Measurements from ENCODE around the gene ARID5A.

Gene ARID5A

GRCh38 chr2:96520231-96520630 is 16.3 kb upstream of the ARID5A start:
- no peak overlapping the region for H3K27ac ChIP-seq (ENCODE audit: insufficient read depth, low read length, poor library complexity, severe bottlenecking)
- DNase-seq, result no peak
- no peak overlapping the region for H3K4me3 ChIP-seq (ENCODE audit: insufficient read depth, low read depth, low read length, poor library complexity, severe bottlenecking)
- no peaks in the 10 kb centered on the region for H3K36me3 ChIP-seq (ENCODE audit: control insufficient read depth, insufficient read depth, low read length)
- H3K27me3 ChIP-seq (replicated peaks; ENCODE audit: control insufficient read depth, insufficient read depth, low read length, poor library complexity, severe bottlenecking), result no peaks in the 10 kb centered on the region
- H3K9me3 ChIP-seq (ENCODE audit: control insufficient read depth, low read length), result no peaks in the 10 kb centered on the region
- H3K4me1 ChIP-seq (ENCODE audit: control insufficient read depth, insufficient read depth, low read length, poor library complexity, severe bottlenecking), result peaks cover 16% of the 10 kb centered on the region

DNA sequence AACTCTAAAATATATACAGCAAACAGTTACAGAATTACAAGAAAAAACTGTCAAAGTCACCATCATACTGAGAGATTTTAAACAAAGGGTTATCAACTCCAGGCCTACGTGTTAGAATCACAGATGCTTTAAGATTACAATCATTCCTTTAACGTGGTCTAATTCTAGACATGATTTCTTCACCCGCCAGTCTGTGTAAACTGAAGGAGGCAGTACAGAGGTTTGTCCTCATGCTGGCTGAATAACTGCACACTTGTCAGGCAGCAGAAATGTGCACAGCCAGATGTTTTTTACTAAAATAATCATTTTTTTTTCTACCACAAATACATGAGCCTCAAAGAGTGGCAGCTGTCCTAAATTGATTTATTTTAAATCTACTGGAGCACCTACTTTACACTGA is 15.9 kb upstream of the ARID5A start:
- Histone ChIP-seq H3K4me1 (ENCODE audit: control insufficient read depth, insufficient read depth, low read length, poor library complexity, severe bottlenecking) (peaks cover 16% of the 10 kb centered on the region), H3K27me3 (replicated peaks; ENCODE audit: control insufficient read depth, insufficient read depth, low read length, poor library complexity, severe bottlenecking) (no peaks in the 10 kb centered on the region), H3K4me3 (ENCODE audit: insufficient read depth, low read depth, low read length, poor library complexity, severe bottlenecking) (no peak overlapping the region), H3K9me3 (ENCODE audit: control insufficient read depth, low read length) (no peaks in the 10 kb centered on the region), H3K36me3 (ENCODE audit: control insufficient read depth, insufficient read depth, low read length) (no peaks in the 10 kb centered on the region), H3K27ac (ENCODE audit: insufficient read depth, low read length, poor library complexity, severe bottlenecking) (no peak overlapping the region)
- DNase-seq, result no peak

GRCh38 chr2:96521219-96521618 is 15.3 kb upstream of the ARID5A start:
- H3K36me3 ChIP-seq (ENCODE audit: control insufficient read depth, insufficient read depth, low read length), result no peaks in the 10 kb centered on the region
- no peaks in the 10 kb centered on the region for H3K9me3 ChIP-seq (ENCODE audit: control insufficient read depth, low read length)
- H3K4me3 ChIP-seq (ENCODE audit: insufficient read depth, low read depth, low read length, poor library complexity, severe bottlenecking), result no peak overlapping the region
- no peak for DNase-seq
- no peak overlapping the region for H3K27ac ChIP-seq (ENCODE audit: insufficient read depth, low read length, poor library complexity, severe bottlenecking)
- peaks cover 17% of the 10 kb centered on the region for H3K4me1 ChIP-seq (ENCODE audit: control insufficient read depth, insufficient read depth, low read length, poor library complexity, severe bottlenecking)
- H3K27me3 ChIP-seq (replicated peaks; ENCODE audit: control insufficient read depth, insufficient read depth, low read length, poor library complexity, severe bottlenecking), result no peaks in the 10 kb centered on the region

GRCh38 chr2:96522304-96523203 is 14.0 kb upstream of the ARID5A start:
- DNase-seq, result no peak
- Histone ChIP-seq H3K27me3 (replicated peaks; ENCODE audit: control insufficient read depth, insufficient read depth, low read length, poor library complexity, severe bottlenecking) (no peaks in the 10 kb centered on the region), H3K4me3 (ENCODE audit: insufficient read depth, low read depth, low read length, poor library complexity, severe bottlenecking) (no peak overlapping the region)

DNA sequence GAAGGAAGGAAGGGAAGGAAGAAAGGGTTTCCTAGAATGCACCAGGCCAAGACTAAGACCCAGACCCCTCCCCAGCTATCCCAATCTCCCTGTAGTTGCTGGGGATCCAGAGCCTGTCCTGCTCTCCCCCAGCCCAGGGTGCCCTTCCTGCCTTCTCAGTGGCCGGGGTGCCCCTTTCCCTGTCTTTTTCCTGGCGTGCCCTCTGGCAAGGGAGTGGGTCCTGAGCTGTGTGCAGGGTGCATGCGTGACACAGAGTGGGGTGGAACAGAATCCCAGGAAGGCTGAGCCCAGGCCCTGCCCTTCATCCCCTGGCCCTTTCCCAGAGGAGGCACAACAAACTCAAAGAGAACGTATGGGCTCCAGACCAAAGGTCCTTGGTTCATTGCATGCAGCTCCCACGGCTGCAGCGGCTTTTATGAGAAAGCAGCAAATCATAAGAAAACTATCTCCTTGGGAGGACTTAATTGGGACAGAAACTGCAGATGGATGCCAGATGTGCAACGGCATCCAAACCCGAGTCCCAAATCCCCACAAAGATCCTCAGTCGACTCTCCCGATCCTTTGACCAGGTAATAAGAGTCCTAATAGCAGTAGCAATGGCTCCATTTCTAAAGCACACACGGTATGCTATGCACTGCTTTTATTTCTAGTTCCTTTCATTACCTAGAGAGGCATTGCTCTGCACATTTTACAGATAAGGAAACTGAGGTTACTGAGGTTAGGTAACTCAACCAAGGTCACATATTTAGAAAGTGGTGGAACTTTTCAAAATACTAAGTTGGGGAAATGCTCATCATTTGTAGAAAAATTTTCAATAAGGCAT is 12.7 kb upstream of the ARID5A start:
- H3K4me1 ChIP-seq (ENCODE audit: control insufficient read depth, insufficient read depth, low read length, poor library complexity, severe bottlenecking), result peaks cover 39% of the 10 kb centered on the region
- H3K27ac ChIP-seq (ENCODE audit: insufficient read depth, low read length, poor library complexity, severe bottlenecking), result no peak overlapping the region
- no peaks in the 10 kb centered on the region for H3K27me3 ChIP-seq (replicated peaks; ENCODE audit: control insufficient read depth, insufficient read depth, low read length, poor library complexity, severe bottlenecking)
- DNase-seq, result no peak
- no peaks in the 10 kb centered on the region for H3K36me3 ChIP-seq (ENCODE audit: control insufficient read depth, insufficient read depth, low read length)
- H3K4me3 ChIP-seq (ENCODE audit: insufficient read depth, low read depth, low read length, poor library complexity, severe bottlenecking), result no peak overlapping the region
- no peaks in the 10 kb centered on the region for H3K9me3 ChIP-seq (ENCODE audit: control insufficient read depth, low read length)

More at GRCh38 chr2:96522304-96523203, 14.0 kb upstream of the ARID5A start:
- Histone ChIP-seq H3K4me1 (ENCODE audit: control insufficient read depth, insufficient read depth, low read length, poor library complexity, severe bottlenecking) (peaks cover 27% of the 10 kb centered on the region), H3K36me3 (ENCODE audit: control insufficient read depth, insufficient read depth, low read length) (no peaks in the 10 kb centered on the region), H3K27ac (ENCODE audit: insufficient read depth, low read length, poor library complexity, severe bottlenecking) (no peak overlapping the region), H3K9me3 (ENCODE audit: control insufficient read depth, low read length) (no peaks in the 10 kb centered on the region)

DNA sequence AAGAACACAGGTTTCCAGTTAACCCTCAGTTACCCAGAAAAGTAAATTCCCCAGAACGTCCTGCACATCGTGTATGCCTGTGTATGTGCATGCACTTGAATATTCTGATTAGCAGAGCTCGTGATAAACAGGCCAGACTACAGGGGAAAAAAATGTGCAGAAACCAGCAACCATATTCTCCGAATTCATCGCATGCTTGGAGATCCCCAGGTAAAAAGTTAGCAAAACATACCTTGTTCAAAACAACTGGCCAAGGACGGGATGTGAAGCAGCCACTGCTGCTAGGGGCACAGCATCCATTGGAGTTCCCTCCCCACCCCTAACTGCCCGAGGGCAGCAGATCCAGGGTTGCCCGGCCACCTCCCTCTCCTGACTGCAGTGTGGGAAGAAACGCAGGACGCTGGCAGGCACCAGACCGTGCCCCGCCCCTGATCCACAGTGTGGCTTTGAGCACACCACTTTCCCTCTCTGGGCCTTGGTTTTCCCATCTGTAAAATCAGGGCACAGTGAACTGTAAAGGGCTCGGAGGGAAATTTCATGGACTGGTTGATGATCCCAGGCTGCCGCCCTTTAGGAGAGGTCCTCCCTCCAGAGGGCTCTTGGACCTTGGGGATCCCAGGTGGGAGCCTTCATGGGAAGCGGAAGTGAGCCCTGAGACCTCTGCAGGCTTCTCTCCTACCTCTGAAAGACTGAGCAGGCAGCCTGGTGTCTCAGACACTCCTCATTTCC is 11.9 kb upstream of the ARID5A start:
- Histone ChIP-seq H3K4me1 (ENCODE audit: control insufficient read depth, insufficient read depth, low read length, poor library complexity, severe bottlenecking) (peaks cover 41% of the 10 kb centered on the region), H3K4me3 (ENCODE audit: insufficient read depth, low read depth, low read length, poor library complexity, severe bottlenecking) (no peak overlapping the region), H3K9me3 (ENCODE audit: control insufficient read depth, low read length) (no peaks in the 10 kb centered on the region), H3K27ac (ENCODE audit: insufficient read depth, low read length, poor library complexity, severe bottlenecking) (no peak overlapping the region), H3K27me3 (replicated peaks; ENCODE audit: control insufficient read depth, insufficient read depth, low read length, poor library complexity, severe bottlenecking) (no peaks in the 10 kb centered on the region), H3K36me3 (ENCODE audit: control insufficient read depth, insufficient read depth, low read length) (no peaks in the 10 kb centered on the region)
- no peak for DNase-seq

GRCh38 chr2:96525211-96525507 is 11.4 kb upstream of the ARID5A start:
- Histone ChIP-seq H3K27ac (ENCODE audit: insufficient read depth, low read length, poor library complexity, severe bottlenecking) (no peak overlapping the region), H3K4me3 (ENCODE audit: insufficient read depth, low read depth, low read length, poor library complexity, severe bottlenecking) (no peak overlapping the region), H3K27me3 (replicated peaks; ENCODE audit: control insufficient read depth, insufficient read depth, low read length, poor library complexity, severe bottlenecking) (no peaks in the 10 kb centered on the region), H3K4me1 (ENCODE audit: control insufficient read depth, insufficient read depth, low read length, poor library complexity, severe bottlenecking) (peaks cover 41% of the 10 kb centered on the region), H3K9me3 (ENCODE audit: control insufficient read depth, low read length) (no peaks in the 10 kb centered on the region), H3K36me3 (ENCODE audit: control insufficient read depth, insufficient read depth, low read length) (no peaks in the 10 kb centered on the region)
- DNase-seq, result no peak

GRCh38 chr2:96526101-96526591 is 10.4 kb upstream of the ARID5A start:
- DNase-seq, result no peak
- H3K4me1 ChIP-seq (ENCODE audit: control insufficient read depth, insufficient read depth, low read length, poor library complexity, severe bottlenecking), result peaks cover 46% of the 10 kb centered on the region
- H3K27me3 ChIP-seq (replicated peaks; ENCODE audit: control insufficient read depth, insufficient read depth, low read length, poor library complexity, severe bottlenecking), result no peaks in the 10 kb centered on the region
- H3K9me3 ChIP-seq (ENCODE audit: control insufficient read depth, low read length), result no peaks in the 10 kb centered on the region
- no peak overlapping the region for H3K4me3 ChIP-seq (ENCODE audit: insufficient read depth, low read depth, low read length, poor library complexity, severe bottlenecking)
- H3K27ac ChIP-seq (ENCODE audit: insufficient read depth, low read length, poor library complexity, severe bottlenecking), result no peak overlapping the region
- H3K36me3 ChIP-seq (ENCODE audit: control insufficient read depth, insufficient read depth, low read length), result no peaks in the 10 kb centered on the region

DNA sequence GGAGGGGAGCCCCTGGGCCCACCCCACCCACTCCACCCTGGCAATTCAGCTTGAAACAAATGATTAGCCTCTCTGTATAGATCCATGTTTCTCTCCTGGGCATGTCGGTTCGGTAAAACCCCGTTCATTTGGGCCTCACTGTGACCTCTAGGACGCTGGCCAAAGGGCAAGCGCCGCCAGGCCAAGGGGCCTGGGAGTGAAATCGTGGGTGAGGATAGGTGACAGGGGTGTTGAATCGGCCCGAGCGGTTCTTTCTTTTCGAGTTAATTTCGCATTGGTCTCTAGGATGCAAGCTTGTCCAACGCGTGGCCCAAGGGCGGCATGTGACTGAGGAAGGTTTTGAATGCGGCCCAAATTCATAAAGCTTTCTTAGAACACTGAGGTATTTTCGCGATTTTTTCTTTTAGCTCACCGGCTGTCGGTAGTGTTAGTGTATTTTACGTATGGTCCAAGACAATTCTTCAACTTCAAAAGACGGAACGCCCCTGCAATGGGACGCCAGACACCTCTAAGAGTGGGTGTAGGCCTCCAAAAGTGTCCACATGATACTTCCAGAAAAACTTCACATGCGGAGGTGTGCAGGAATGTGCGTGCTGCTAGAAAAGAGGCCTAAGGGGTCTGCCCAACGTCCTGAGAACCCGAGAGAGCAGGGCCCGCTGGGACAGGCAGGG is 9.8 kb upstream of the ARID5A start:
- peaks cover 52% of the 10 kb centered on the region for H3K4me1 ChIP-seq (ENCODE audit: control insufficient read depth, insufficient read depth, low read length, poor library complexity, severe bottlenecking)
- no peaks in the 10 kb centered on the region for H3K27me3 ChIP-seq (replicated peaks; ENCODE audit: control insufficient read depth, insufficient read depth, low read length, poor library complexity, severe bottlenecking)
- no peaks in the 10 kb centered on the region for H3K36me3 ChIP-seq (ENCODE audit: control insufficient read depth, insufficient read depth, low read length)
- no peaks in the 10 kb centered on the region for H3K9me3 ChIP-seq (ENCODE audit: control insufficient read depth, low read length)
- DNase-seq, result no peak
- H3K4me3 ChIP-seq (ENCODE audit: insufficient read depth, low read depth, low read length, poor library complexity, severe bottlenecking), result peak overlapping the region; percentile 76
- H3K27ac ChIP-seq (ENCODE audit: insufficient read depth, low read length, poor library complexity, severe bottlenecking), result peak overlapping the region; percentile 58

All from effector memory CD4-positive, alpha-beta T cell (primary cell).